SH-SY5Y (cell line): ENCODE data around the gene MAPK9.

ENCODE experiments used
- GATA2 ChIP-seq: IDR thresholded peaks from 2 replicates; pipeline ENCODE4 v1.6.1; 2011; ENCODE audit warnings: mild to moderate bottlenecking, low read depth, low read length
- GATA3 ChIP-seq: IDR thresholded peaks from 2 replicates; pipeline ENCODE4 v1.6.1; 2011; ENCODE audit warnings: low read depth, mild to moderate bottlenecking, low read length, moderate library complexity

DNA sequence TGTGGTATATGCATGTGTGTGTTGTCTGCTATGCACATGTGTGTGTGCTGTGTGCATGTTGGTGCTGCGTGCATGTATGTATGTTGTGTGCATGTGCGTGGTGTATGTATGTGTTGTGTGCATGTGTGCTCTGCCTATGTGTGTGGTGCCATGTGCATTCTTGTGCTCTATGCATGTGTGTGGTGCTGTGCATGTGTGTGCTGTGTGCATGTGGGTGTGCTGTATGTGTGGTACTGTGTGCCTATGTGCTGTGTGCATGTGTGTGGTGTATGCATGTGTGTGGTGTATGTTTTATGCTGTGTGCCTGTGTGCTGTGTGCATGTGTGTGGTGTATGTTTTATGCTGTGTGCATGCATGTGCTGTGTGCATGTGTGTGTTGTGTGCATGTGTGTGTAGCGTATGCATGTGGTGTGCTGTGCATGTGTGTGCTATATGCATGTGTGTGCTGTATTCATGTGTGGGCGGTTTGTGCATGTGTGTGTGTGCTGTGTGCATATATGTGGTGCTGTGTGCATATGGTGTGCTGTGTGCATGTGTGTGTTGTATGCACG, 78.2 kb downstream of the MAPK9 start:
- no peak for TF ChIP-seq GATA3
- no peak for TF ChIP-seq GATA2
